CD4-positive, alpha-beta T cell treated with Interleukin-4 for 1 hour (primary cell): Measurements from ENCODE around the gene OR5H6.
"Not testable (repeated sequence)": the region's sequence is repeated elsewhere in the genome, so short reads cannot be mapped to it uniquely, and the experiment has no call there.

ENCODE experiments used
- DNase-seq, 2 donors: peaks; one replicate each; pipeline ENCODE4 v3.0.0-alpha.2; 2020 to 2022

OR5H6 gene

GRCh38 chr3:98263944-98264343 is at the start of gene OR5H6:
Gene OR5H6 (plus strand): TSS chr3:98264244. CDS start chr3:98264333, 89 bp downstream.
- DNase-seq = no peak

GRCh38 chr3:98215051-98215450 is 49.0 kb upstream of the OR5H6 start:
- DNase-seq = no peak

GRCh38 chr3:98223907-98224672 is 40.0 kb upstream of the OR5H6 start:
- no peak for DNase-seq

- no peak for DNase-seq
These were observed 31.6 kb upstream of the OR5H6 start for GRCh38 chr3:98232489-98232888.

GRCh38 chr3:98233468-98233867 is 30.6 kb upstream of the OR5H6 start:
- DNase-seq = no peak

GRCh38 chr3:98240131-98240530 is 23.9 kb upstream of the OR5H6 start:
- no peak for DNase-seq

GRCh38 chr3:98242155-98242554 is 21.9 kb upstream of the OR5H6 start:
- DNase-seq = no peak

- no peak for DNase-seq
These were observed 20.2 kb upstream of the OR5H6 start for GRCh38 chr3:98243843-98244242.

GRCh38 chr3:98246142-98246541 is 17.9 kb upstream of the OR5H6 start:
- no peak for DNase-seq

- DNase-seq = not testable (repeated sequence)
These were observed 8.0 kb upstream of the OR5H6 start for GRCh38 chr3:98256026-98256425.

GRCh38 chr3:98259707-98260106 is 4.3 kb upstream of the OR5H6 start:
- DNase-seq = no peak

GRCh38 chr3:98262046-98262445 is 2.0 kb upstream of the OR5H6 start:
- DNase-seq = no peak

GRCh38 chr3:98269846-98270245 is 5.8 kb downstream of the OR5H6 start:
- no peak for DNase-seq

GRCh38 chr3:98272126-98272525 is 8.1 kb downstream of the OR5H6 start:
- no peak for DNase-seq

- DNase-seq = no peak
These were observed 10.9 kb downstream of the OR5H6 start for GRCh38 chr3:98274914-98275313.

GRCh38 chr3:98282205-98282604 is 18.2 kb downstream of the OR5H6 start, which contains the start of gene OR5H2:
Gene OR5H2 (plus strand): TSS chr3:98282505. CDS start chr3:98282903, 398 bp downstream.
- no peak for DNase-seq

GRCh38 chr3:98290916-98291315 is 26.9 kb downstream of the OR5H6 start:
- no peak for DNase-seq

GRCh38 chr3:98291332-98291957 is 27.4 kb downstream of the OR5H6 start:
- DNase-seq = no peak
